ENCODE results near the gene ANKLE2. TPM values are rescaled to one million over a fixed set of nuclear protein-coding genes. Genes with fewer than 3 reads are reported as not detected.

The ANKLE2 gene
- total RNA-seq, 4 donors from 2014 or later, result 57.9 to 94.5 (median 60.5) TPM

- intact Hi-C loops (cut with DNase I; ENCODE audit: low total_unique reads), result no loop called here
- no peak for DNase-seq (ENCODE audit: low spot score in 2 of 2)
- no peak overlapping the region for H3K4me3 ChIP-seq (ENCODE audit: low read depth, poor library complexity, severe bottlenecking)
- 84 to 90% methylated on average over 24 of the region's 24 CpGs for WGBS, 2 donors
- no peak for TF ChIP-seq POLR2A (IDR thresholded peaks at IDR 0.05)
Observed at GRCh38 chr12:132729541-132730320, 31.9 kb downstream of the ANKLE2 start.

DNA sequence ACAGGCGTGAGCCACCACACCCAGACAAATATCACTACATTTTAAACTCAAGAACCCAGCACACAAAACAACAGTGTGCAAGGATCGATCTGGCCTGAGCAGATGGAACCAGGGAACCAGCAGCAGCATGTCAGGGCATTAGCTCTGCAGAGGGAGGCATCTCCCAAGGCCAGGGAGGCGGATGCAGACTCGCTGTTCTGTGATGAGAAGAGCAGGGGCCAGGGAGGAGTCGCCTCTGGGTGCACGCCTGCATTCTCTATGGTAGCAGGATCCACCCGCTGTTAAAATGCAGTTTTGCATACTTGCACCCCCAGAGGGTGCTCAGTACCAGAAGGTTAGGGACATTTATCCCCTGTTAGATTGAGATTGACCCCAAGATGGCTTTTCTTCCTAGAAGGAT, 33.1 kb downstream of the ANKLE2 start:
- 87 to 94% methylated on average over 7 of the region's 7 CpGs for WGBS, 2 donors
- no peak for DNase-seq (ENCODE audit: low spot score in 2 of 2)
- TF ChIP-seq, protein P1, sequence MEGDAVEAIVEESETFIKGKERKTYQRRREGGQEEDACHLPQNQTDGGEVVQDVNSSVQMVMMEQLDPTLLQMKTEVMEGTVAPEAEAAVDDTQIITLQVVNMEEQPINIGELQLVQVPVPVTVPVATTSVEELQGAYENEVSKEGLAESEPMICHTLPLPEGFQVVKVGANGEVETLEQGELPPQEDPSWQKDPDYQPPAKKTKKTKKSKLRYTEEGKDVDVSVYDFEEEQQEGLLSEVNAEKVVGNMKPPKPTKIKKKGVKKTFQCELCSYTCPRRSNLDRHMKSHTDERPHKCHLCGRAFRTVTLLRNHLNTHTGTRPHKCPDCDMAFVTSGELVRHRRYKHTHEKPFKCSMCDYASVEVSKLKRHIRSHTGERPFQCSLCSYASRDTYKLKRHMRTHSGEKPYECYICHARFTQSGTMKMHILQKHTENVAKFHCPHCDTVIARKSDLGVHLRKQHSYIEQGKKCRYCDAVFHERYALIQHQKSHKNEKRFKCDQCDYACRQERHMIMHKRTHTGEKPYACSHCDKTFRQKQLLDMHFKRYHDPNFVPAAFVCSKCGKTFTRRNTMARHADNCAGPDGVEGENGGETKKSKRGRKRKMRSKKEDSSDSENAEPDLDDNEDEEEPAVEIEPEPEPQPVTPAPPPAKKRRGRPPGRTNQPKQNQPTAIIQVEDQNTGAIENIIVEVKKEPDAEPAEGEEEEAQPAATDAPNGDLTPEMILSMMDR (IDR thresholded peaks at IDR 0.05), result no peak
- TF ChIP-seq POLR2A (IDR thresholded peaks at IDR 0.05), result no peak
- intact Hi-C loops (cut with DNase I; ENCODE audit: low total_unique reads), result no loop called here
- H3K4me3 ChIP-seq (ENCODE audit: low read depth, poor library complexity, severe bottlenecking), result no peak overlapping the region

- no peak for DNase-seq (ENCODE audit: low spot score in 2 of 2)
- intact Hi-C loops (cut with DNase I; ENCODE audit: low total_unique reads), result no loop called here
- 93 to 94% methylated on average over 37 of the region's 37 CpGs for WGBS, 2 donors
- no peak for TF ChIP-seq POLR2A (IDR thresholded peaks at IDR 0.05)
- TF ChIP-seq, protein P1 (IDR thresholded peaks at IDR 0.05), result no peak
- no peak overlapping the region for H3K4me3 ChIP-seq (ENCODE audit: low read depth, poor library complexity, severe bottlenecking)
Observed at GRCh38 chr12:132727091-132727794, 34.4 kb downstream of the ANKLE2 start.

- DNase-seq (ENCODE audit: low spot score in 2 of 2), result no peak
- WGBS, 2 donors, result 94 to 96% methylated on average over 12 of the region's 12 CpGs
Observed at GRCh38 chr12:132726386-132726785, 35.2 kb downstream of the ANKLE2 start.

DNA sequence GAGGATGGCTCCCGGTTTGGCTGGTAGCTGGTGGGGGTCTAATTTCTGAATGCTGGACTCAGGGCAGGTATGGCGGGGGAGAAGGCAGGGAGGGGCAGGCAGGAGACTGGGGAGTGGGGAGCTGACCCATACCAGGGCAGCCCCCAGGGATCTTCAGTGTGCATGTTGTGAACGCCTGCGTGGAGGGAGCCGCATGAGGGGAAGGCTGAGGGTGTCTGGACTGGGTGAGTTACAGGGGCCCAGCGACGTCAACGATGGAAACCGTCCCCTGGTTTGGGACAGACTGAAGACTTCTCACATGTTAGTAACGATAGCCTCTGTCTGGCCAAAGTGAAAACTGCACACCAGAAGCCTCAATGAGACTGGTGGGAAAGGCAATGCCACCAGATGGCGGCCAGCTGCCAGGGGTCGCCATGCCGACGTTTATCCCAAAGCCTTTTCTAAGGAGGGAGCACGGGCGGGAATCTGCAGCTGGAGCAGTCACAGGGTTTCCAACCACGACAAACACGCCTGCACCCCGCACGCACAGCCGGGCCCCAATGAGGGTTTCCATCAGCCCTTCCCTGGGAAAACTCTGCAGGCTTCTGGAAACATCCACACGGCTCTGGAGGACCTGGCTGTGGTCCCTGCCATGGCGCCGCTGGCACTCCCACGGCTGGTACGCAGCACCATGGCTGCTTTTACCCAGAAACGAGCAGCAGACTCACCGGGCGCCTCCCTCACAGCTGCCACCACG, 37.0 kb downstream of the ANKLE2 start:
- H3K4me3 ChIP-seq (ENCODE audit: low read depth, poor library complexity, severe bottlenecking), result no peak overlapping the region
- DNase-seq (ENCODE audit: low spot score in 2 of 2), result no peak
- WGBS, 2 donors, result 79 to 82% methylated on average over 15 to 30 of the region's 30 CpGs
- intact Hi-C loops (cut with DNase I; ENCODE audit: low total_unique reads), result no loop called here
- TF ChIP-seq, protein P1 (IDR thresholded peaks at IDR 0.05), result no peak
- TF ChIP-seq POLR2A (IDR thresholded peaks at IDR 0.05), result no peak

More at GRCh38 chr12:132726386-132726785, 35.2 kb downstream of the ANKLE2 start:
- H3K4me3 ChIP-seq (ENCODE audit: low read depth, poor library complexity, severe bottlenecking), result no peak overlapping the region
- intact Hi-C loops (cut with DNase I; ENCODE audit: low total_unique reads), result no loop called here
- TF ChIP-seq, protein P1 (IDR thresholded peaks at IDR 0.05), result no peak
- no peak for TF ChIP-seq POLR2A (IDR thresholded peaks at IDR 0.05)

DNA sequence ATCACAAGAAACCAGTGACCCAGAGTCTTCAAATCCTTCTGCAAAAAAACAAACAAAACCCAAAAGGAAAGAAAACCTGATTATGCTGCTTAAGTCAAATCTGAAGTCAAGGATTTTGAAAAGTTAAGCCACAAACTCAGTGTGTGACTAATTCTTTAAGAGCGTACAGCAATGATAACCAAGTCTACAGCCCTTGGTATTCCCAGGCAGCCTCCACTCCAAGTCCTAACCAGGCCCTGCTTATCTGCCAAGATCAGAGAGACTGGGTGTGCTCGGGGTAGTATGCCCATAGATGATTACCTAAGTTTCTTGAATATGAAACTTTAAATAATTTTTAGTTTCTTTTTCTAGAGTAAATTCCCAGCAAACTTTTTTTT, 37.9 kb downstream of the ANKLE2 start:
- WGBS, 2 donors, result 82 to 98% methylated on average over 2 of the region's 2 CpGs
- no peak for DNase-seq (ENCODE audit: low spot score in 2 of 2)

More for the DNA sequence above, 37.9 kb downstream of the ANKLE2 start:
- intact Hi-C loops (cut with DNase I; ENCODE audit: low total_unique reads), result no loop called here
- no peak overlapping the region for H3K4me3 ChIP-seq (ENCODE audit: low read depth, poor library complexity, severe bottlenecking)
- TF ChIP-seq, protein P1 (IDR thresholded peaks at IDR 0.05), result no peak
- TF ChIP-seq POLR2A (IDR thresholded peaks at IDR 0.05), result no peak

Measured in lower leg skin (tissue), 4 donors.